ENCODE results near the gene DECR2.
A peak's percentile ranks its signal among the peaks of the same experiment; 100 is the strongest.
"Not testable (repeated sequence)": the region's sequence is repeated elsewhere in the genome, so short reads cannot be mapped to it uniquely, and the experiment has no call there.

The DECR2 gene

GRCh38 chr16:367333-367903 is 34.3 kb upstream of the DECR2 start:
- no peak for DNase-seq

GRCh38 chr16:368388-369158 is 33.1 kb upstream of the DECR2 start:
- no peak for DNase-seq

- DNase-seq, result no peak
Observed at GRCh38 chr16:369275-369865, 32.3 kb upstream of the DECR2 start.

GRCh38 chr16:369866-370436 is 31.7 kb upstream of the DECR2 start:
- no peak for DNase-seq

GRCh38 chr16:370443-370842 is 31.2 kb upstream of the DECR2 start, which contains the start of gene MRPL28:
Gene MRPL28 (minus strand): TSS chr16:370538. CDS start chr16:370218, 320 bp downstream.
- DNase-seq, result peak; percentile 84

DNA sequence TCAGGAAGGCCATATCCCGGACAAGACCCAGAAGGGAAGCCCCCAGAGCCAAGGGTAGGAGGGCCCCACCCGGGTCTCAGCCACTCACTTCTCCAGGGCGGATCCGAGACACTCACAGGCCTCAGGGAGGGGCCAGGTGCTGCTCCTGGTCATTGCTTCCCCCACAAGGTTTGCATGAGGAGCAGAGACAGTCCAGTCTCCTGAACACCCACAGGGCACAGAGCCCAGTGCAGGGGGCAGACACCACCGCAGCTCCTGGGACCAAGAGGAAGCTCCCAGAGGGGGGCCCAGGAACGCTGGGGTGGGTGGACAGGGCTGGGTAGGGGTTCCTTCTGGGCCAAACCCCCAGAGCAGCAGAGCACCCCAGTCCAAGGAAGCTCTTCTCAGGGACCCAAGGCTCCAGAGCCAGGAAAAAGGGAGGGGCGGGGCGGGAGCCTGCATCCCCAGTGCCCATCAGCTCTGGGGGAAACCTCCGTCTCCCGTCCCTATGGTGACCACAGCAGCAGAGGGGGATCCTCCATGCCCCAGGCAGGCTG is 30.6 kb upstream of the DECR2 start:
- no peak for DNase-seq

DNA sequence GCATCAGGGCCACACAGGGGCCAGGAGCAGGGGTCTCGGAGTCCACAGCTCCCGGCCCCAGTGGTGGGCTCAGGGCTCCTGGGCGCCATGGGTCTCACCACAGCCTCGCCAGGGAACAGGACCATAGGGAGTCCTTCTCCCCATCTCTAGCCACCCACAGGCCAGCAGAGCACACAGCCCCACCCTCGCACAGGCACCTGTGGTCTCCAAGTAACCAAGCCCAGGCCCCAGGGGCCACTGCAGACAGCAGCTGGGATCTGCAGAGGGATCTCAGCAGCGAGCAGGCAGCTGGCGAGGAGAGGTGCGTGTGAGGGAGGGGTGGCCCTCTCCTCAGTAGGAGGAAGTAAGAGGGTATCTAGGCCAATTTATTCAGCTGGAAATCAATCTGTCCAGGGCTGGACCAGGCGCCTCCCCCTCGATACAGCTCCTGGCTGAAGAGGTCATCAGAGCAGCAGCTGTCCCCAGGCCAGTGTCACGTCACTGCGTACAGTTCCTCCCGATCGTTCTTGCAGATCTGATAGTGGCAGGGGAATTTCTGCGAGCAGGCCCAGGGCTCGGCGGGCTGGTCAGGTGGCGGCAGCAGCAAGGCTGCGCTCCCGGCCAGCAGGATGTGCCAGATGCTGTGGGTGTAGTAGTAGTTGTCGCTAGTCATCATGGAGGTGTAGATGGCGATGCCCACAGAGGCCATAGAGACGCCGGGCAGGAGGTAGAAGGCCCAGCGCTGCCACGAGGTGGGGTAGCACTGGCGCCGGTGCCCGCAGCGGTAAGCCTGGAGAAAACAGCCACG is 30.0 kb upstream of the DECR2 start:
- DNase-seq, result no peak

DNA sequence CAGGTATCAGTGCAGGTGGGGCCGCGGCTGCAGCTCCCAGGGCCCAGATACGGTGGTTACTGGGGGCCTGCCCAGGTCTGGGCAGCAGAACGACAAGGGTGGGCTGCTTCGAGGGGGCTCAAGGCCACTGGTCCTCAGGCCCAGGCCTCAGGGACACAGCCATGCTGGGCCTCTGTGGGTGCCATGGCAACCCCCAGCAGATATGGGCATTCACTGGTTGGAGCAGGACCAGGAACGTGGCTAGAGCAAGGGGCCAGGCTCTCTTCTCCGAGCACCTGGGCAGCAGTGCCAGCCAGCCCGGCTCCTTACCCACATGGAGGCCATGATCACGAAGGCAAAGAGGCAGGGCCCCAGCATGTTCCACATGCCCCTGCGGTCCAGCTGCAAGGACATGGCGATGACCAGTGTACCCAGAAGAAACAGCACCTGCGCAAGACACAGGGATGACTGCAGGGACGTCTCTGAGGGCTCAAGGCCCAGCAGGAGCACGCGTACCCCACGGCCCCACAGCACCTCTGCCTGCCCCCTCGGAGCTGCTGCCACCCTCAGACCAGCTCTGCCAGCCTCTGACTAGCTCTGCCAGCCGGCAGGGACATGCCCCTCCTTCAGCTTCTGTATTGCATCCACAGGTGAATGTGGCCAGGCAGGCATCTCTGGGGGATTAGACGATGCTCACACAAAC is 29.2 kb upstream of the DECR2 start:
- DNase-seq, result no peak

DNA sequence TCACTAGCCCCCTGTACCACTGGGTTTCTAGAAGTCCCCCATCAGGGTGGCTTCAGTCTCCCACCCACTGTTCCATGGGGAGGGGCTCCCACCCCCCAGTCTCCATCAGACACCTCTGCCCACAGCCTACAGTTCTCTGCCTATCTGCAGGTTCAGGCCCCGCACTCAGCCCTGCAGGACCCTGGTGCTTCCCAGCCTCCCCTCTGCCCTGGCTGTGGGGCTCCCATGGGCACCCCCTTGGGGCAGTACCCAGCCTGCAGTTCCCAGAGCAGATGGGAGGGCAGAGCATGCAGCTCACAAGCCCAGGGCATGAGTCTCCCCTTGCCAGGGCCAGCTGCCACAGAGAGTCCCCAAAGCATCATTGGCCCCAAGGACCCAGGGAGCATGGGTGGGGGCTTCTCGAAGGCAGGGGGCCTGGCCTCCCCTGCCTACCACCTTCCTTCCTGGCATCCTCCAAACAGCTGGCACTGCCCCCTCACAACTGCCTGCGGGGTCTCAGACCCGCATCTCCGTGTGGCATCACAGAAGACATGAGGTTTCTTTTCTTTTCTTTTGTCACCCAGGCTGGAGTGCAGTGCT is 28.6 kb upstream of the DECR2 start:
- no peak for DNase-seq

- no peak for DNase-seq
Observed at GRCh38 chr16:373848-374615, 27.7 kb upstream of the DECR2 start.

DNA sequence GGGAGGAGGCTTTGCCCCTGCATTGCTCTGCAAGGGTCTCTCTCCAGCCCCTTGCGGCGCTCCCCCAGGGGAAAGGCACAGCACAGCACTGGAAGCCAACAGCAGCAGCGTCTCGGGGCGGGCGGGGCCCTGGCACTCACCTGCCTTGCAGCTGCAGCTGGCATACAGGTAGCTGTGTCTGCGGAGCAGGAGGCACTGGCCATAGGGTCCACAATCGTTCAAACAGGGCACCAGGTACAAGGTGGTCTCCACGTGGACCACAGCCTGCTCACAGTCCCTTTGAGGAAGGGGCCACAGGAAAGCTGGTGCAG is 27.1 kb upstream of the DECR2 start:
- no peak for DNase-seq

DNA sequence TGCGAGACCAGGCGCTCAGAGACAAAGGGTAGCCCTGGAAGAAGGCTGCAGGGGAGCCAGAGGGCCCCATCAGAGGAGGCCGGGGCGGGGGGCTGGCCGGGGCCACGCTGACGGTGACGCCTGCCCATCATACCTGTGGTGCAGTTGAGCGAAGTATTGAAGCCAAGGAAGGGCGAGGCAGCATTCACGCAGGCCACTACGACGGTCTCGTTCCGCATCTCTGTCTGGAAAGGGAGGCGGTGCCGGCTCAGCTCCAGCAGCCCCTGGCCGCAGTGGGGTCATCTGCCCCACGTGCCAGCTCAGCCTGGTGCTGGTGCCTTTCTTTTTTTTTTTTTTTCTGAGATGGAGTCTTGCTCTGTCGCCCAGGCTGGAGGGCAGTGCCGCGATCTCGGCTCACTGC is 26.5 kb upstream of the DECR2 start:
- no peak for DNase-seq

- no peak for DNase-seq
Observed at GRCh38 chr16:375927-376816, 25.5 kb upstream of the DECR2 start.

DNA sequence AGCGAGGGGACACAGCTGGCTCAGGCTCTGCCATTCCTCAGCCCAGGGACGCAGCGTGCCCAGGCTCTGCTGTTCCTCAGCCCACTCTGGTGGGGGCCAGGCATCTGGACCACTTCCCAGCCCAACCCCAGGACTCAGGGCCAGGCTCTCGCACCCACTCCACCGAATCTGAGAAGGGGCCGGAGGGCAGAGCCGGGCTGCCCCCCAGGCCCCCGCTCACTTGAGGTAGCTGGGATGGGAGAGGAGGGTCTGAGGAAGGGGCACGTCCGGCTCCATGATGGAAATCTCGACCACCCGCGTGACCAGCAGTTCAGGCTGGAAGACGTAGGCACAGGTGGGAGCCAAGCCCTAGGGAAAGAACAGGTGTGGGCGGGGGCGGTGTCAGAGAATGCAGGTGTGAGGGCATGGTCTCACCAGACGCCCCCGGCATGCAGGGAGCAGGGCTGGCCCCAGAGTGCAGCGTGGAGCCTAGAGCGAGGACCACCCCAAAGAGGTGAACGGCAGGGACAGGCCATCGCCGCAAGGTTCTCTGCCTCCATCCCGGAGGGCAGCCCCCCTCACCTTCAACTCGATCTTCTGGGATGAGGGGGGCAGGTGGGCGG is 24.8 kb upstream of the DECR2 start:
- no peak for DNase-seq

DNA sequence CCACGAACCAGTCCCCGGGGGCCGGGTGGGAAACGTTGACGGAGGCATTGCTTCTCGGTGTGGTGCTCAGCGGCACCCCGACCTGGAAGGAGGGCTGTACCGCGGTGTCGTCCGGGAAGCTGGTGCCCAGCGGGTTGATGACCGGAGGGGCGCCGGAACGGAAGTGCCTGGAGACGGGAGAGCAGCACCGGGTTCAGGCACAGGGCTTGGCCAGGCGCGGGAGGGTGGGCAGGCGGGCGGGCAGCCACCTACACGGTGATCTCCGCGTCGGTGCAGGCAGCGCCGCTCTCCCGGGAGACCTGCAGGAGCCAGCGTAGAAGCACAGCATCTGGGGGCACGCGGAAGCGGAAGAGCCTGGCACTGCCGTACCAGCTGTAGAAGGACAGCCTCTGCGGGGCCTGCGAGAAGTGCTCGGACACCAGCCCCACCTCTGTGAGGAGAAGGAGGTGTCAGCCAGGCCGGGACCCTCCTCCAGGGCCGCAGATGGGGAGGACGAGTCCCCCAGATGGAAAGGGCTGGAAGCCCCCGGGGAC is 24.2 kb upstream of the DECR2 start:
- DNase-seq, result no peak

GRCh38 chr16:378113-378820 is 23.4 kb upstream of the DECR2 start:
- not testable (repeated sequence) for DNase-seq

DNA sequence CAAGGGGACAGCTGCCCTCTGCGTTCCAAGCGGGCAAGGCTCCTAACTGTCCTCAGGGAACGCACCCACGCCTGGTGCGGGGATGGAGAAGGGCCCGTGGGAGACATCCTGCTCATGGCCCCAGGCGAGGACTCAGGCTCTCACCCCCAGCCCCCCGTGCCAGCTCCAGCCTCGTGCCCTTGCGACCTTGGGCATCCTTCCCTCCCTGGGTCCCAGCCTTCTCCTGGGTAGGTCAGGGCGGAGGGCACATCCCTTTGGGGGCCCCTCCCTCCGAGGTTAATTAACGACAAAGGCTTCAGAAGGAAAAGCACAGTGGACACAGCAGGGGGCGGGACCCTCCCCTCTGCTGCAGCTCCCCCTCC is 22.9 kb upstream of the DECR2 start:
- no peak for DNase-seq

GRCh38 chr16:379183-379960 is 22.3 kb upstream of the DECR2 start:
- no peak for DNase-seq

All from NK-92 treated with Interleukin-12 subunit alpha and Interleukin-12 subunit beta, amount 100 ng/mL, for 24 hours (cell line).